ENCODE results near the gene CDCA4. TPM values are rescaled to one million over a fixed set of nuclear protein-coding genes. Genes with fewer than 3 reads are reported as not detected.

CDCA4 gene
- total RNA-seq, 1 donor from 2014 or later: 29.7 TPM

DNA sequence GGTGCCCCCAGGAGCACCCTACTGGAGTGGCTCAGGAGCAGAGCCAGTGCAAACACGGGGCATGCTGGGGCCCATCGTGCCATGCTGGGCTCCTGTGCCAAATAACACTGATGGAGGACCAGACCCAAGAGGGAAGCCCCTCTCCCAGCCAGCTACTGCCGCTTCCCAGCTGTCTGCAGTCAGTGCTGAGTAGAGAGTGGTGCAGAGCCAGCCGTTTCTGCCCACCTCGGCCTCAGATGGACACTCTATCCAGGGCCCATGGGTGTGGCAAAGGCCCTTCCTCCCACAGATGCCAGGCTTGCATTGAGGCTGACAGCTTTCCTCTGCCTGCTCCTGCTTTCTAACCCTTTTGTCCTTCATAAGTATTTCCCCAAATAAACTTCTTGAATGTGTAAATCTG is 22.1 kb downstream of the CDCA4 start:
- H3K36me3 Mint-ChIP-seq: peaks cover 10% of the 10 kb centered on the region
- no peaks in the 10 kb centered on the region for H3K4me1 Mint-ChIP-seq (ENCODE audit: unreplicated experiment)
- H3K27me3 Mint-ChIP-seq: no peaks in the 10 kb centered on the region
- TF ChIP-seq, protein P1, sequence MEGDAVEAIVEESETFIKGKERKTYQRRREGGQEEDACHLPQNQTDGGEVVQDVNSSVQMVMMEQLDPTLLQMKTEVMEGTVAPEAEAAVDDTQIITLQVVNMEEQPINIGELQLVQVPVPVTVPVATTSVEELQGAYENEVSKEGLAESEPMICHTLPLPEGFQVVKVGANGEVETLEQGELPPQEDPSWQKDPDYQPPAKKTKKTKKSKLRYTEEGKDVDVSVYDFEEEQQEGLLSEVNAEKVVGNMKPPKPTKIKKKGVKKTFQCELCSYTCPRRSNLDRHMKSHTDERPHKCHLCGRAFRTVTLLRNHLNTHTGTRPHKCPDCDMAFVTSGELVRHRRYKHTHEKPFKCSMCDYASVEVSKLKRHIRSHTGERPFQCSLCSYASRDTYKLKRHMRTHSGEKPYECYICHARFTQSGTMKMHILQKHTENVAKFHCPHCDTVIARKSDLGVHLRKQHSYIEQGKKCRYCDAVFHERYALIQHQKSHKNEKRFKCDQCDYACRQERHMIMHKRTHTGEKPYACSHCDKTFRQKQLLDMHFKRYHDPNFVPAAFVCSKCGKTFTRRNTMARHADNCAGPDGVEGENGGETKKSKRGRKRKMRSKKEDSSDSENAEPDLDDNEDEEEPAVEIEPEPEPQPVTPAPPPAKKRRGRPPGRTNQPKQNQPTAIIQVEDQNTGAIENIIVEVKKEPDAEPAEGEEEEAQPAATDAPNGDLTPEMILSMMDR (conservative IDR thresholded peaks at IDR 0.05): no peak
- H3K9me3 Mint-ChIP-seq: no peaks in the 10 kb centered on the region
- DNase-seq (ENCODE audit: extremely low spot score, unreplicated experiment): no peak
- H3K4me3 Mint-ChIP-seq: no peak overlapping the region
- H3K27ac Mint-ChIP-seq: no peak overlapping the region

DNA sequence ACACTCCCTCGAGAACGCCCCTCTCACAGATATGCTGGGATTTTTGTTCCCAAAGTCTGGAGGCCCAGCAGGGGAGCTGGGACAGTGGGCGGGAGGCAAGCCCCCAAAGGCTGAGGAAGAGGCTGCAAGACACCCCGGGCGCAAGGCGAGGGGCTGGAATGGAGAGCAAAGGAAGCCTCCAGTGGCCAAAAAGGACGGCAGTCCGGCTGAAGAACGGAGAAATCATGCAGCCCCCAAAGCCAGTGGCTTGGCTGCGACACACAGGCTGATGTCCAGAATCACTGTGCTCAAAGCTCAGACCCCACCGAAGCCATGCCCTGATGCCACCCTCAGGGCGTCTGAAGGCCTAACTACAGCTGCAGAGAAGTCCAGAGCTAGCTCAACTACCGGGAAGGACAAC is 24.4 kb downstream of the CDCA4 start:
- H3K4me1 Mint-ChIP-seq (ENCODE audit: unreplicated experiment): no peaks in the 10 kb centered on the region
- peaks cover 22% of the 10 kb centered on the region for H3K36me3 Mint-ChIP-seq
- DNase-seq (ENCODE audit: extremely low spot score, unreplicated experiment): no peak
- no peak overlapping the region for H3K4me3 Mint-ChIP-seq
- H3K27me3 Mint-ChIP-seq: no peaks in the 10 kb centered on the region
- TF ChIP-seq, protein P1 (conservative IDR thresholded peaks at IDR 0.05): no peak
- H3K9me3 Mint-ChIP-seq: no peaks in the 10 kb centered on the region
- H3K27ac Mint-ChIP-seq: no peak overlapping the region

DNA sequence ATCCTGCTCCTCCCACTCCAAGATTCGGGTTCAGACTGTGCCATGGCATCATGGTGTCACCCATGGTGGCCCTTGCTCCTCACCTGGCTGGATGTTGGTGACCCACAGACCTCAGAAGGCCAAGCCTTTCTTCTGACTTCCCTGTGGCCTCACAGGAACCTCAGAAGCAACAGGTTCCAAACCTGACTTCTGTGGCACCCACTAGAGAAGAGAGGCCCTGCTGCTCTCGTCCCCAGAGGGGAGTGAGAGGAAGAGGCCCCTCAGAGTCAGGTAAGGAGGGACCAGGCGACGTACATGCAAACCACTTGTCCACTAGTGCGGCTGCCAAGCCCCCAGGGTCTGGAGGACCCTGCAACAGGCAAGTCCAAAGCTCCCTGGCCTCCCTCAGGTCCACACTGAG is 24.9 kb downstream of the CDCA4 start:
- Mint-ChIP-seq H3K27me3 (no peaks in the 10 kb centered on the region), H3K27ac (no peak overlapping the region), H3K4me3 (no peak overlapping the region), H3K9me3 (no peaks in the 10 kb centered on the region), H3K4me1 (ENCODE audit: unreplicated experiment) (no peaks in the 10 kb centered on the region), H3K36me3 (peaks cover 22% of the 10 kb centered on the region)
- TF ChIP-seq, protein P1 (conservative IDR thresholded peaks at IDR 0.05): no peak
- no peak for DNase-seq (ENCODE audit: extremely low spot score, unreplicated experiment)

DNA sequence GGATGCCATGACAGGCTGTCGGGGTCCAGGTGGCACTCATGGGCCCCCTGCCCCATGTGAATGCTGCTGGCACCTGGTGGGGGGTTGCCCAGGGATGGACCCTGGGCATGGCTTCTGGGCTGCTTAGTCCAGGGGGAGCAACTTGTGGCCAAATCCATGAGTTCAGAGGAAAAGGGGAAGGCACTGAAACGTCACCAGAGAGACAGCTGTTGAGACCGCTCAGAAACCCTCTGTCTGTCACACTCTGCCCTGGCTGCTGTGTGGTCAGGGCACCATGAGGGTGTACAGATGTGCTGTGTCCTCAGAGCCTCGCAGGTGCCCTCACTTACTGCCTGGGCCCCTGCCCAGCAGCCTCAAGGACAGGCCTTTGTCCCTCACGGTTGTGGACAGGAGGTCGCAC is 25.9 kb downstream of the CDCA4 start:
- Mint-ChIP-seq H3K27ac (no peak overlapping the region), H3K4me3 (no peak overlapping the region), H3K36me3 (peaks cover 21% of the 10 kb centered on the region), H3K27me3 (no peaks in the 10 kb centered on the region), H3K4me1 (ENCODE audit: unreplicated experiment) (no peaks in the 10 kb centered on the region), H3K9me3 (no peaks in the 10 kb centered on the region)
- DNase-seq (ENCODE audit: extremely low spot score, unreplicated experiment): no peak
- TF ChIP-seq, protein P1 (conservative IDR thresholded peaks at IDR 0.05): no peak

DNA sequence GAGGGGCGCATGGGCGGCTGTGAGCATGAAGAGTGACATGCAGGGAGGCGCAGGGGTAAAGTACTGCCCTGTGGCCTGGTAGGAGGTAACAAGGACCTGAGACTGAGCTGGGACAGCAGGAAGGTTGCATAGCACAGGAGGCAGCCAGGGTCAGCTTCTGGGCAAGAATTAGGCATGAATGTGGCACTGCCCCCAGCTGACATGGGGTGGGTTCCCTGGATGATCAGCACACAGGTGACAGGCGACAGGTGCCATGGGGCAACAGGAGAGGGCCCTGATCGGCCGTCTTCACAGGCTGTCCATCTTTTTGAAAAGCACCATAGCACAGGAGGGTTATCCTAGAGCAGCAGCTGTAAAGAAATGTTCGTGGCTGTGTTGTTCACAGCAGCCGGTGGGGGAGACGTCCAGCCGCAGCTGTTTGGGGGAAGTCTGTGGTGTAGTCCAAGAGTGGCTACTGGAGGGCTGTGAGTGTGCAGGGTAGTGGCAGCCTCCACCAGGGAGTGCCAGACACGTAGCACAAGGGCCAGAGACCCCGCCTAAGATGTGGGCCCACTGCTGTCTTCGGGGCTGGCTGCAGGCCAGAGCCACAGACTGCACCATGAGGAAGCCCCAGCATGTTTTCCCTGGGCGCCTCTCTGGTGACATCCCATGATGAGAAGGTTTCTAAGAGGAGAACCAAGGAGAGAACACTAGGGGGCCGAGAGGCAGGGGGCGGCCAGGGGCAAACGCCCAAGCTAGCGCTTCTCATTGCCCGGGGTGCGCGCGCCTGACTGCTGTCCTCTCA is 26.9 kb downstream of the CDCA4 start:
- Mint-ChIP-seq H3K4me1 (ENCODE audit: unreplicated experiment) (no peaks in the 10 kb centered on the region), H3K27me3 (no peaks in the 10 kb centered on the region), H3K27ac (no peak overlapping the region), H3K4me3 (no peak overlapping the region), H3K9me3 (no peaks in the 10 kb centered on the region), H3K36me3 (peaks cover 18% of the 10 kb centered on the region)
- TF ChIP-seq, protein P1 (conservative IDR thresholded peaks at IDR 0.05): no peak
- no peak for DNase-seq (ENCODE audit: extremely low spot score, unreplicated experiment)
